ENCODE data around the gene ACAD11.

GRCh38 chr3:132637590-132637989 is 22.0 kb downstream of the ACAD11 start:
- TF ChIP-seq CTCF (IDR thresholded peaks at IDR 0.05; ENCODE audit: poor library complexity) (no peak), EZH2 (IDR thresholded peaks at IDR 0.05; ENCODE audit: borderline replicate concordance) (no peak), EZH2phosphoT487 (IDR thresholded peaks at IDR 0.05; ENCODE audit: low read depth, severe bottlenecking, unreplicated experiment) (no peak)

All from hepatocyte (in vitro differentiated cells).